ENCODE results near the gene NIP7. TPM values are rescaled to one million over a fixed set of nuclear protein-coding genes. Genes with fewer than 3 reads are reported as not detected.
"Not testable (repeated sequence)": the region's sequence is repeated elsewhere in the genome, so short reads cannot be mapped to it uniquely, and the experiment has no call there.

The NIP7 gene
- polyA plus RNA-seq (2013, experiment 1 of 2) = 19.1 TPM
- 22.2 TPM for polyA plus RNA-seq (2013, experiment 2 of 2)

DNA sequence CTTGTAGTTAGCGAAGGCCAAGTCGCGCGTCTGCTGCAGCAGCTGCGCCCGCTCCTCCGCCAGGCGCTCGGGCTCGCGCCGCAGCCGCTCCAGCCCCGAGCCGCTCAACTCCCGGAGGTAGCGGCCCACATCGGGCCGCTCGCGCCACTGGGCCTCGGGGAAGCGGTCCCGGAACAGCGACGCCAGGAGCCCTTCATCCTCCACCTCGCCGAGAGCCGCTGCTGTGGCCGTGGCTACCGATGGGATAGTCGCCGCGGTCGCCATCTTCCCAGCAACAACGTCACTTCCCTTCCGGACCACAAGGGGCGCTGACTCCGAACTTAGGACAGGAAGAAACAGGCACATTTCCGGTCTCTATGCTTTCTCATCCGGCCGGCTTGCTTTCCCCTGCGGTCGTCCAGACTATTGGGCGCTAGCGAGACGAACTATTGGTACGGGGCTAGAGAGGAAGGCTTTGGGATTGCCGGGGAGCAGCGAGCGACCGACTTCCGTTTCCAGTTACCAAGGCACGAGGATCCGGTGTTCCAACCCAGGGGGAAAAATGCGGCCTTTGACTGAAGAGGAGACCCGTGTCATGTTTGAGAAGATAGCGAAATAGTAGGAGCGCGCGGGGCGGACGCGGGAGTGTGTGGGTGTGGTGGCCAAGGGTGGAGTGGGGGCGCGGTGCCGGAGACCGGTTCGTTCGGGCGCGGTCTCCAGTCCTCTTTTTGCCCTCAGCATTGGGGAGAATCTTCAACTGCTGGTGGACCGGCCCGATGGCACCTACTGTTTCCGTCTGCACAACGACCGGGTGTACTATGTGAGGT, at the start of gene NIP7, which contains the start of gene COG8:
Gene NIP7, plus strand, starts transcription at position 484 of the 806 bp plus-strand sequence. Its CDS starts 58 bp downstream, at position 542.
Gene COG8, minus strand, starts transcription at position 276 of the 806 bp plus-strand sequence. Its CDS starts 12 bp downstream, at position 264.
- Histone ChIP-seq H3K27ac (ENCODE audit: low read depth, low read length, severe bottlenecking) (peak within 1 kb of the TSS; percentile 88), H3K9me3 (ENCODE audit: control insufficient read depth, low read length) (no peaks in the 10 kb centered on the region), H3K4me1 (ENCODE audit: control insufficient read depth, insufficient read depth, low read length, poor library complexity, severe bottlenecking) (peaks cover 12% of the 10 kb centered on the region), H3K4me3 (ENCODE audit: extremely low read depth, insufficient read depth, low read length, poor library complexity, severe bottlenecking) (peak within 1 kb of the TSS; percentile 99), H3K36me3 (ENCODE audit: control insufficient read depth, insufficient read depth, low read length) (peaks cover 67% of the 10 kb centered on the region)
- 0% methylated on average over 66 to 70 of the region's 77 CpGs for WGBS, 2 experiments (ENCODE audit: insufficient coverage in 2 of 2)

GRCh38 chr16:69291657-69292056, 47.9 kb upstream of the NIP7 start:
- H3K4me3 ChIP-seq (ENCODE audit: extremely low read depth, insufficient read depth, low read length, poor library complexity, severe bottlenecking); H3K9me3 ChIP-seq (ENCODE audit: control insufficient read depth, low read length); H3K27ac ChIP-seq (ENCODE audit: low read depth, low read length, severe bottlenecking); H3K4me1 ChIP-seq (ENCODE audit: control insufficient read depth, insufficient read depth, low read length, poor library complexity, severe bottlenecking): not testable (repeated sequence)
- 98 to 100% methylated on average over 7 of the region's 9 CpGs for WGBS, 2 experiments (ENCODE audit: insufficient coverage in 2 of 2)
- peaks cover 10% of the 10 kb centered on the region for H3K36me3 ChIP-seq (ENCODE audit: control insufficient read depth, insufficient read depth, low read length)

- 94 to 97% methylated on average over 3 of the region's 3 CpGs for WGBS, 2 experiments (ENCODE audit: insufficient coverage in 2 of 2)
Observed at GRCh38 chr16:69293401-69293800, 46.2 kb upstream of the NIP7 start.

DNA sequence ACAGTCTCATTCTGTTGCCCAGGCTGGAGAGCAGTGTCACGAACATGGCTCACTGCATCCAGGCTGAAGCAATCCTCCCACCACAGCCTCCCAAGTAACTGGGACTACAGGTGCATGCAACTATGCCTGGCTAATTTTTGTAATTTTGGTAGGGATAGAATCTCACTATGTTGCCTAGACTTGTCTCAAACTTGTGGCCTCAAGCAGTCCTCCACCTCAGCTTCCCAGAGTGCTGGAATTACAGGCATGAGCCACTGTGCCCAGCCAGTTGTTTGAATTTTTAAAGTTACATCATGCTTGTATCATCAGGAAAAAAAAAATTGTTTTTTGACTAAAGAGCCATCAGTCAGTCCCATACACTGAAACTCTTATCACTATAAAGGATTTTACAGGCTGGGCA, 45.5 kb upstream of the NIP7 start:
- H3K36me3 ChIP-seq (ENCODE audit: control insufficient read depth, insufficient read depth, low read length) = peaks cover 5% of the 10 kb centered on the region
- no peaks in the 10 kb centered on the region for H3K4me1 ChIP-seq (ENCODE audit: control insufficient read depth, insufficient read depth, low read length, poor library complexity, severe bottlenecking)
- no peaks in the 10 kb centered on the region for H3K9me3 ChIP-seq (ENCODE audit: control insufficient read depth, low read length)
- H3K27ac ChIP-seq (ENCODE audit: low read depth, low read length, severe bottlenecking) = no peak overlapping the region
- no peak overlapping the region for H3K4me3 ChIP-seq (ENCODE audit: extremely low read depth, insufficient read depth, low read length, poor library complexity, severe bottlenecking)
- no CpG with 5 or more reads among the region's 1 CpG for WGBS, 2 experiments (ENCODE audit: insufficient coverage in 2 of 2)

More at GRCh38 chr16:69293401-69293800, 46.2 kb upstream of the NIP7 start:
- Histone ChIP-seq H3K36me3 (ENCODE audit: control insufficient read depth, insufficient read depth, low read length) (peaks cover 5% of the 10 kb centered on the region), H3K9me3 (ENCODE audit: control insufficient read depth, low read length) (no peaks in the 10 kb centered on the region), H3K4me1 (ENCODE audit: control insufficient read depth, insufficient read depth, low read length, poor library complexity, severe bottlenecking) (no peaks in the 10 kb centered on the region), H3K4me3 (ENCODE audit: extremely low read depth, insufficient read depth, low read length, poor library complexity, severe bottlenecking) (no peak overlapping the region), H3K27ac (ENCODE audit: low read depth, low read length, severe bottlenecking) (no peak overlapping the region)

- H3K9me3 ChIP-seq (ENCODE audit: control insufficient read depth, low read length) = not testable (repeated sequence)
- WGBS, 2 experiments (ENCODE audit: insufficient coverage in 2 of 2) = 75 to 96% methylated on average over 3 of the region's 7 CpGs
Observed at GRCh38 chr16:69296771-69297170, 42.8 kb upstream of the NIP7 start.

DNA sequence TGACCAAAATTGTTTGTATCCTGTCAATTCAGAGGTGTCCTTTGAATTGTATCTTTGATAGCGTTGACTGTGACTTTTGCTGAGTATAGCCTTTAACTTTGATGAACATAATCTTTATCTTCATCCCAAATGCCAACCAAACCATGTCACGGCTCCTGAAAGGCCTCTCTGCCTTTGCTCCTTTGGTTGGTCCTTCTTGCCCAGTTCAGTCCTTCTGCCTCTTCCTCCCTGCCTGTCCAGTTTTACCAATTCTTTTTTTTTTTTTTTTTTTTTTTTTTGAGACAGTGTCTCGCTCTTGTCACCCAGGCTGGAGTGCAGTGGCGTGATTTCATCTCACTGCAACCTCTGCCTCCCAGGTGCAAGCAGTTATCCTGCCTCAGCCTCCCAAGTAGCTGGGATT, 41.3 kb upstream of the NIP7 start:
- Histone ChIP-seq H3K4me1 (ENCODE audit: control insufficient read depth, insufficient read depth, low read length, poor library complexity, severe bottlenecking) (no peaks in the 10 kb centered on the region), H3K4me3 (ENCODE audit: extremely low read depth, insufficient read depth, low read length, poor library complexity, severe bottlenecking) (no peak overlapping the region), H3K27ac (ENCODE audit: low read depth, low read length, severe bottlenecking) (no peak overlapping the region), H3K9me3 (ENCODE audit: control insufficient read depth, low read length) (no peaks in the 10 kb centered on the region), H3K36me3 (ENCODE audit: control insufficient read depth, insufficient read depth, low read length) (peaks cover 29% of the 10 kb centered on the region)
- WGBS, 2 experiments (ENCODE audit: insufficient coverage in 2 of 2) = 100% methylated on average over 1 to 2 of the region's 4 CpGs

More at GRCh38 chr16:69296771-69297170, 42.8 kb upstream of the NIP7 start:
- H3K4me1 ChIP-seq (ENCODE audit: control insufficient read depth, insufficient read depth, low read length, poor library complexity, severe bottlenecking); H3K27ac ChIP-seq (ENCODE audit: low read depth, low read length, severe bottlenecking); H3K4me3 ChIP-seq (ENCODE audit: extremely low read depth, insufficient read depth, low read length, poor library complexity, severe bottlenecking): not testable (repeated sequence)
- peaks cover 23% of the 10 kb centered on the region for H3K36me3 ChIP-seq (ENCODE audit: control insufficient read depth, insufficient read depth, low read length)

DNA sequence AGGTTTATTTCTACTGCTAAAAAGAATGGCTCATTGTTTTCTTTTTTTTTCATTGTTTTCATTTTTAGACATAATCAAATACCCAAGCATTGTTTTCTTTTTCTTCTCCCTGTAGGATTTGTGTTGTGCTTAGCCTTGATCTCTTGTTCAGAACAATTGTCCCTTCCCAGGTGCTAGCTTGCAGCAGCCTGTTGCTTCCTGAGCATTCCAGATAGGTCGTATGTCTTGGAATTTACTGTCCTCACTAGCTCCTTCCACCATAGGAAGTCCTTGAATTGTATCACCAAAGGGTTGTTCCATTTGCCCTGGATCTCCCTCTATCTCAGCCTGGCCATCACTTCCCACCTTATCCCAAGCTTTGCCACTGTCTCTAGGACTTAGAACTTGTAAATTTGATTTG, 38.4 kb upstream of the NIP7 start:
- Histone ChIP-seq H3K4me1 (ENCODE audit: control insufficient read depth, insufficient read depth, low read length, poor library complexity, severe bottlenecking) (no peaks in the 10 kb centered on the region), H3K36me3 (ENCODE audit: control insufficient read depth, insufficient read depth, low read length) (peaks cover 24% of the 10 kb centered on the region), H3K9me3 (ENCODE audit: control insufficient read depth, low read length) (no peaks in the 10 kb centered on the region), H3K27ac (ENCODE audit: low read depth, low read length, severe bottlenecking) (no peak overlapping the region), H3K4me3 (ENCODE audit: extremely low read depth, insufficient read depth, low read length, poor library complexity, severe bottlenecking) (no peak overlapping the region)
- 82 to 100% methylated on average over 1 of the region's 1 CpG for WGBS, 2 experiments (ENCODE audit: insufficient coverage in 2 of 2)

- WGBS, 2 experiments (ENCODE audit: insufficient coverage in 2 of 2) = 83 to 93% methylated on average over 2 of the region's 4 CpGs
- peaks cover 24% of the 10 kb centered on the region for H3K36me3 ChIP-seq (ENCODE audit: control insufficient read depth, insufficient read depth, low read length)
Observed at GRCh38 chr16:69301861-69302260, 37.7 kb upstream of the NIP7 start.

DNA sequence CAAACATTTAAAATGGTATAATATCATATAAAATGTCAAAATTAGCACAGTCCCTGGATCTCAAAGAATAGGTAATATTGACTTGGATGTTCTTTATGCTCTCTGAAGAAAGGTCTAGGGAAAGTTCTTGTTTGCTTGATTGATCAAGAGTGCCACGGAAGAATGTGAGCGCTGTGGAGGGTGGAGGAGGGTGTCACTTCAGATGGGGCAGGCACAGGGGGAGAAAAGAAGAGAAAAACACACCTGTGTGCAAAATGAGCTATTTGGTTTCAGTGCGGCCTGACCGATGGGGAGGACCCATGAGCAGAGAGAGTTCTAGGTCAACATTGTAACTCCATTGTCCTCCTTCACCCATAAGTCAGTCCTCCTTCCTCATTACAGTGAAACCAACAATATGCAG, 37.3 kb upstream of the NIP7 start:
- no peaks in the 10 kb centered on the region for H3K9me3 ChIP-seq (ENCODE audit: control insufficient read depth, low read length)
- no peak overlapping the region for H3K27ac ChIP-seq (ENCODE audit: low read depth, low read length, severe bottlenecking)
- no peak overlapping the region for H3K4me3 ChIP-seq (ENCODE audit: extremely low read depth, insufficient read depth, low read length, poor library complexity, severe bottlenecking)
- no peaks in the 10 kb centered on the region for H3K4me1 ChIP-seq (ENCODE audit: control insufficient read depth, insufficient read depth, low read length, poor library complexity, severe bottlenecking)
- peaks cover 24% of the 10 kb centered on the region for H3K36me3 ChIP-seq (ENCODE audit: control insufficient read depth, insufficient read depth, low read length)
- WGBS, 2 experiments (ENCODE audit: insufficient coverage in 2 of 2) = 95% methylated on average over 2 to 4 of the region's 4 CpGs

More at GRCh38 chr16:69301861-69302260, 37.7 kb upstream of the NIP7 start:
- no peaks in the 10 kb centered on the region for H3K4me1 ChIP-seq (ENCODE audit: control insufficient read depth, insufficient read depth, low read length, poor library complexity, severe bottlenecking)
- no peak overlapping the region for H3K4me3 ChIP-seq (ENCODE audit: extremely low read depth, insufficient read depth, low read length, poor library complexity, severe bottlenecking)
- no peak overlapping the region for H3K27ac ChIP-seq (ENCODE audit: low read depth, low read length, severe bottlenecking)
- H3K9me3 ChIP-seq (ENCODE audit: control insufficient read depth, low read length) = no peaks in the 10 kb centered on the region

DNA sequence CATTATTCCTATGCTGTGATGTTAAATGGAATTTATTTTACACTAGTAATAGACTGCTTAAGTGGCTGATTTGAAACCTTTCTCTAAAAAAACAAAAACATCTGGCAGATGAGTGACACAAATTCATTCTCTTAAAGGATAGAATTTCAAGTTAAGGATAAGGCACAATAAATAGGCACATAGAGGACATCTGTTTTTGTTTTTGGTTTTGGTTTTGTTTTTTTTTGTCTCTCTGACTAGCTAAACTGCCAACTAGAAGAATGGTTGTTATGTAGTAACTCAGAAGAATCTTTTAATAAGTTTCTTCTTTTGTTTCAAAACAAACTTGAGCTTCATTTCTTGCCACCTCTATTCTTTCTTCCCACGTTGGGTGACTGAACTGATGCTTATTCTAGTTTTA, 33.5 kb upstream of the NIP7 start:
- Histone ChIP-seq H3K4me3 (ENCODE audit: extremely low read depth, insufficient read depth, low read length, poor library complexity, severe bottlenecking) (no peak overlapping the region), H3K9me3 (ENCODE audit: control insufficient read depth, low read length) (no peaks in the 10 kb centered on the region), H3K27ac (ENCODE audit: low read depth, low read length, severe bottlenecking) (no peak overlapping the region), H3K4me1 (ENCODE audit: control insufficient read depth, insufficient read depth, low read length, poor library complexity, severe bottlenecking) (no peaks in the 10 kb centered on the region), H3K36me3 (ENCODE audit: control insufficient read depth, insufficient read depth, low read length) (peaks cover 6% of the 10 kb centered on the region)
- no CpG with 5 or more reads among the region's 1 CpG for WGBS, 2 experiments (ENCODE audit: insufficient coverage in 2 of 2)

DNA sequence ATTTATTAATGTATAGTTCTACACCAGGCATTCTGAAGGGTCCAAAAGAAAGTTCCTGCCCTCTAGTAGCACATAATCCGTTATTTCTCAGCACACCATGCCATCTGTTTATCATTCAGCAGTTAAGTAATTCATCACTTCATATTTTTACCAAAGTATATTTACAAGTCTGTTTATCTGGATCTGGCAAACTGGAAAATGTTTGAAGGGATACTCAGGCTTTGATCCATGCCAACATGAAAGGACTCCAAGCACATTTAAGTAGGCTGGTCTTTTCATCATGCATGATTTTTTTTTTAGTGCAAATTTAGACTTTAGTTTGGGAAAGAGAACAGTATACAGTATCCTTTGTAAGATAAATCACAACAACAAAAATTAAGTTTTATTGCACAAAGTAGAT, 32.5 kb upstream of the NIP7 start:
- Histone ChIP-seq H3K4me3 (ENCODE audit: extremely low read depth, insufficient read depth, low read length, poor library complexity, severe bottlenecking) (no peak overlapping the region), H3K27ac (ENCODE audit: low read depth, low read length, severe bottlenecking) (no peak overlapping the region), H3K9me3 (ENCODE audit: control insufficient read depth, low read length) (no peaks in the 10 kb centered on the region), H3K4me1 (ENCODE audit: control insufficient read depth, insufficient read depth, low read length, poor library complexity, severe bottlenecking) (no peaks in the 10 kb centered on the region), H3K36me3 (ENCODE audit: control insufficient read depth, insufficient read depth, low read length) (peaks cover 4% of the 10 kb centered on the region)
- no CpG with 5 or more reads among the region's 1 CpG for WGBS, 2 experiments (ENCODE audit: insufficient coverage in 2 of 2)
